ENCODE measurements around the gene KIAA1958.
"Not testable (repeated sequence)": the region's sequence is repeated elsewhere in the genome, so short reads cannot be mapped to it uniquely, and the experiment has no call there.

KIAA1958 gene

GRCh38 chr9:112572416-112572815 lies 85.8 kb downstream of the KIAA1958 start:
- no peak for DNase-seq (ENCODE audit: low read depth)
- TF ChIP-seq CTCF (IDR thresholded peaks at IDR 0.05; ENCODE audit: control insufficient read depth, insufficient read depth, low read depth, low read length, missing control alignments) = no peak
- H3K4me3 ChIP-seq (ENCODE audit: control insufficient read depth, low read depth, low read length) = no peak overlapping the region

- no peak for TF ChIP-seq CTCF (IDR thresholded peaks at IDR 0.05; ENCODE audit: control insufficient read depth, insufficient read depth, low read depth, low read length, missing control alignments)
- H3K4me3 ChIP-seq (ENCODE audit: control insufficient read depth, low read depth, low read length) = no peak overlapping the region
- DNase-seq (ENCODE audit: low read depth) = no peak
These were observed 87.4 kb downstream of the KIAA1958 start for GRCh38 chr9:112574008-112574407.

- no peak for TF ChIP-seq CTCF (IDR thresholded peaks at IDR 0.05; ENCODE audit: control insufficient read depth, insufficient read depth, low read depth, low read length, missing control alignments)
- DNase-seq (ENCODE audit: low read depth) = no peak
- H3K4me3 ChIP-seq (ENCODE audit: control insufficient read depth, low read depth, low read length) = no peak overlapping the region
These were observed 88.5 kb downstream of the KIAA1958 start for GRCh38 chr9:112575107-112575506.

- no peak for DNase-seq (ENCODE audit: low read depth)
- H3K4me3 ChIP-seq (ENCODE audit: control insufficient read depth, low read depth, low read length) = no peak overlapping the region
- TF ChIP-seq CTCF (IDR thresholded peaks at IDR 0.05; ENCODE audit: control insufficient read depth, insufficient read depth, low read depth, low read length, missing control alignments) = no peak
These were observed 95.0 kb downstream of the KIAA1958 start for GRCh38 chr9:112581469-112582176.

- H3K4me3 ChIP-seq (ENCODE audit: control insufficient read depth, low read depth, low read length) = no peak overlapping the region
- TF ChIP-seq CTCF (IDR thresholded peaks at IDR 0.05; ENCODE audit: control insufficient read depth, insufficient read depth, low read depth, low read length, missing control alignments) = no peak
These were observed 96.0 kb downstream of the KIAA1958 start for GRCh38 chr9:112582371-112583262.

GRCh38 chr9:112586599-112587155 lies 100.0 kb downstream of the KIAA1958 start:
- no peak overlapping the region for H3K4me3 ChIP-seq (ENCODE audit: control insufficient read depth, low read depth, low read length)
- no peak for DNase-seq (ENCODE audit: low read depth)
- TF ChIP-seq CTCF (IDR thresholded peaks at IDR 0.05; ENCODE audit: control insufficient read depth, insufficient read depth, low read depth, low read length, missing control alignments) = no peak

More at GRCh38 chr9:112582371-112583262, 96.0 kb downstream of the KIAA1958 start:
- DNase-seq (ENCODE audit: low read depth) = no peak

GRCh38 chr9:112591875-112592274 lies 105.2 kb downstream of the KIAA1958 start:
- H3K4me3 ChIP-seq (ENCODE audit: control insufficient read depth, low read depth, low read length); DNase-seq (ENCODE audit: low read depth): not testable (repeated sequence)
